RCC 7860 (cell line): ENCODE data around the gene SYDE2.
"Not testable (repeated sequence)": the region's sequence is repeated elsewhere in the genome, so short reads cannot be mapped to it uniquely, and the experiment has no call there.

Experiments
- DNase-seq: peaks from one replicate; pipeline ENCODE4 v3.0.0-alpha.2; 2015; ENCODE audit warnings: low spot score
- FAIRE-seq: peaks from 2 replicates; lab custom pipeline; 2012; peaks lifted over from hg19 to GRCh38; lab: Jason Lieb, UNC

The SYDE2 gene

DNA sequence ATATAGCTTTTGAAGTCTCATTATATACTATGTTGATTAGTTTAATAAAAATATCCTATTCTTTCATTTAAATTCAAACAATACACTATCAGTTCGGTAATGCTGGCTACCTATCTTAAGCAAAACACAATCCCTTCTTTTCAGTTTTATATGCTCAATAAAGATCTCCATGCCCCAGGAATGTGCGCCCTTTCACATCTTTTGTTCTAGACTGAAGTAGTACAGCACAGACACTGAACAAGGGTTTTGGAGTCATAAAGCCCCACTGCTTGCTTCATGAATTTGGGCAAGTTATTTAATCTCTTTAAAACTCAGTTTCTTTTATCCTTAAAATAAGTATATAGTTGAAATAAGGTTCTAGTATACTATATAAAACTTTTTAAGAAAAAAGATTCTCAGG is 22.4 kb downstream of the SYDE2 start:
- no peak for FAIRE-seq
- DNase-seq = no peak

- DNase-seq = no peak
- no peak for FAIRE-seq
Measured at GRCh38 chr1:85174503-85174902, 26.3 kb downstream of the SYDE2 start.

- FAIRE-seq (no peak), DNase-seq (no peak)
Measured at GRCh38 chr1:85172684-85173337, 28.0 kb downstream of the SYDE2 start.

GRCh38 chr1:85171721-85172120 is 29.1 kb downstream of the SYDE2 start:
- FAIRE-seq (no peak), DNase-seq (no peak)

GRCh38 chr1:85168884-85169283 is 31.9 kb downstream of the SYDE2 start:
- DNase-seq (no peak), FAIRE-seq (no peak)

DNA sequence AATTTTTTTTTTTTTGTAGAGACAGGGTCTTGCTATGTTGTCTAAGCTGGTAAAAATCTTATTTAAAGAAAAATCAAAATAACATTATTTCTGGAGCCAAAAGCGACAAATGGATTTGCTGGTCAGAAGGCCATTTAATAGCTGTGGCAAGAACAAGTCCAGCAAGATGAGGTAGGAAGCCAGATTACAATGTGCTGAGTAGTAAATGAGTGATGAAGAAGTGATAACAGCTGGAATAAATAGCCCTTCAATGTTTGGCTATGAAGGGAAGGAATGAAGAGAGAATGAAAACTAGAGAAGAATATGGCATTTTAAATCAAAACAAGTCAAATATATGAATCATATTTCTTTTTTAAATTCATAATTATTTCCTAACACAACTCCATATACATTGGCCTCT is 34.5 kb downstream of the SYDE2 start:
- no peak for DNase-seq
- no peak for FAIRE-seq

GRCh38 chr1:85158910-85159309 is 41.9 kb downstream of the SYDE2 start:
- DNase-seq = no peak
- FAIRE-seq = no peak

GRCh38 chr1:85157436-85157835 is 43.4 kb downstream of the SYDE2 start:
- no peak for DNase-seq
- peak; percentile 12 for FAIRE-seq

DNA sequence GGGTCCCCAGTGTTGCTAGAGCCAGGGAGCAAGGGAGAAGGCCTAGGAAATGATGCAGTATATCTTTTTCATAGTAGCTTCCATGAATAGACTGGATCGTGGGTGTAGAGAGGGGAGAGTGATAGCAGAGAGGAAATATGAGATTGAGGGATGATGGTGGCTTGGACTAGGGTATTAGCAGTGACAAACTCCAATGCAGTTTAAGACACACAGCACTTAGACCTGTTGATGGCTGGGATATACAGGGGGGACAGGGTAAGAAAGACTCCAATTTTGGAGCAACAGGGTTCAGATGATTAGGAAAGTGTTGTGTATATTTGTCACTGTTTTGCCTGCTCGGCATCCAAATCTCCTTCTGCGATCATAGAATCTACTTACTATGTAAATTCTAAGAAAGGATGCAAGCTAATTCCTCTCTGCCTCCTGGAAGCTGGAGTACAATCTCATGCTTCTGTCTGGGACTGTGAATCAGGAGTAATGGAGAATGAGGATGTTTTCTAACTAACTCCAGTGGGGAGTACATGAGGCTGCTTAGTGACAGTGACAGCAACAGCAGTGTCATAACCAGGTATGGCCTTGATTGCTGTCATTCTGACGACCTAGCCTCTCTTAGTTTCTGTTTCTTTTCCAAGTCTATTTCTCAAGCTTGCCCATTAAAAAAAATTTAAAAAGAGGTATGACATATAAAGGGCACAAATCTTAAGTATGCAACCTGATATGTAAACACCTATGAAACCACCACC is 47.5 kb downstream of the SYDE2 start:
- FAIRE-seq (no peak), DNase-seq (no peak)

DNA sequence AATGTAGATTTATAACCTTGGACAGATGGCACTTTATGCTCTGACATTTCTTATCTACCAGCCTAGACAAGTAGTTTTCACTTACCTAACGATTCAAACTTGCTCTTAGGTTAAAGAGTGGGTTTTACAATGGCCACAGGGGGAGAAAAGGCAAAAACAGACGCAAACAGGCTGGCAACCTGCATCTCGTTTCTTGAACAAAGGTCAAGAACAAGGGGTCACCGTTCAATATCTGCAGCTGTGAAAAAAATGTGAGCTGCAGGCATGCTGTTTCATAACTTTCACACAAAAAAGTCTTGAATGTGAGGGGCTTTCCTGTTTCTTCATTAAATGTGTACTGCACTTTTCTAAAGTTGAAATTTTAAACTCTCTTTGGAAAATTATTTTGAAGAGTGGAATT is 49.4 kb downstream of the SYDE2 start:
- FAIRE-seq = no peak
- DNase-seq = no peak

- FAIRE-seq = no peak
- DNase-seq = no peak
Measured at GRCh38 chr1:85149805-85150204, 51.0 kb downstream of the SYDE2 start.

DNA sequence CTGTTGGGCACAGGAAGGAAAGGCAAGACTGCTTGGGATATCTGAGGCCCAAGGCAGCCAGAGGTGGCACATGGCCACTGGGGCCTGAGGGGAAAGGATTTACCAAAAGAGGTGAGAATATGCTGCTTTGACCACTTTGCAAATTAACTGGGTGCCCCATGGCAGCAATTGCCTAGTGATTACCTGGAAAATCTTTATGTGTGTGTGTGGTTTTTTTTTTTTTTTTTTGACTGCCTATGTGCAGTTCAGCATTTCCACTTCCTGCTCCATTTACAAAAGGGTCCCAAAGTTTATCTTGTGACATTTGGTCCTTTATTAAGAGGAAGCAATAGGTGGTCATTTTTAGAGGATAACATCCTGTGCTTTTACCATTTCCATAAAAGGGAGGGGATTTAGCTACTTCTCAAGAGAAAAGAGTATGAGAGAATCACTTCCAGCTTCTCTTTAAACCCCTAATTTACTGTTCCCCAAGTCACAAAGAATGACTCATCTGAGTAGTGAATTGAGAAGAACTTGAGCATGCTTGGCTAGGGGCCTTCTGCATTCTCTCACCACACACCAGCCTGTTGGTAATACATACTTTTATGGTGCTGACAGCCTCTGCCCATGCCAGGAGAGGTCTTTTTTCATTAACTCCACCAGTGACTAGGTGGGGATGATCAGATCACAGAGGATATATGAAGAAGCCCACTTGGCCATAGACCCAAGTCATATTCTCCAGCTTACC is 52.1 kb downstream of the SYDE2 start:
- no peak for DNase-seq
- FAIRE-seq = no peak

GRCh38 chr1:85146972-85147359 is 53.9 kb downstream of the SYDE2 start:
- no peak for DNase-seq
- no peak for FAIRE-seq

- not testable (repeated sequence) for DNase-seq, FAIRE-seq
Measured at GRCh38 chr1:85146298-85146971, 54.4 kb downstream of the SYDE2 start.

DNA sequence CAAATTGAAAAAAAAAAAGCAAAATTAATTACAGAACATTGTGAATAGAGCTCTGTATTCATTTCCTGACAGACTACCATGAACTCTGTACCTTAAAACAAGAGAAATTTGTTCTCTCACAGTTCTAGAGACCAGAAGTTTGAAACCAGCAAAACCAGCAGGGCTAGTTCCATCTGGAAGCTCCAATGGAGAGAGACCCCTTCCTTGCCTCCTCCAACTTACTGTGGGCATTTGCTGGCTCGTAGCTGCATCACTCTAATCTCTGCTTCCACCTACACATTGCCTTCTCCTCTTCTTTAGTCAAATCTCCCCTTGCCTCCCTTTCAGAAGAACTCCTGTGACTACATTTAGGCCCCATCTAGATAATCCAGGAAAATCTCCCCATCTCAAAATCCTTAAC is 56.5 kb downstream of the SYDE2 start:
- no peak for DNase-seq
- no peak for FAIRE-seq

DNA sequence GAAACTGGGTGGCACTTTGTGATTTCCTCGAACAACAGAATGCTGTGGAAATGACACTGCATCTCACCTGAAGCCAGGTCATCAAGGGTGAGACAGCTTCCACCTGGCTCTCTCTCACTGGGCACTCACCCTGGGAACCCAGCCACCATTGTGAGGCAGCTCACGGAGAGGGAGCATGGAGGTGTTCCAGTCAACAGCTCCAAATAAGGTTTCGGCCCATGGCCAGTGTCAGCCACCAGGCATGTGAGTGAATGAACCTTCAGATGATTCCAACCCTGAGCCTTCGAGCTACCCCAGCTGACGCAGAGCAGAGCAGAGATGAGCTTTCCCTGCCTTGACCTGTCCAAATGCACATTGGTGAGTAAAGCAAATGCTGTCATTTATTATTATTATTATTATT is 58.1 kb downstream of the SYDE2 start:
- no peak for FAIRE-seq
- DNase-seq = no peak

DNA sequence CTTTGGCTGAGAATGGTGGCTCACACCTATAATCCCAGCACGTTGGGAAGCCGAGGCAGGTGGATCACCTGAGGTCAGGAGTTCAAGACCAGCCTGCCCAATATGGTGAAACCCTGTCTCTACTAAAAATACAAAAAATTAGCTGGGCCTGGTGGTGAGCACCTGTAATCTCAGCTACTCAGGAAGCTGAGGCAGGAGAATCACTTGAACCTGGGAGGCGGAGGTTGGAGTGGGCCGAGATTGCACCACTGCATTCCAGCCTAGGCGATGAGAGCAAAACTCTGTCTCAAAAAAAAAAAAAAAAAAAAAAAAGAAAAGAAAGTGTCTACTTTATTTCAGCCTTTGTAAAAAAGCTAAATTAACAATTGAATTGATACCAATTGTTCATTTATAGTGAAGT is 62.4 kb downstream of the SYDE2 start:
- FAIRE-seq, DNase-seq: not testable (repeated sequence)

DNA sequence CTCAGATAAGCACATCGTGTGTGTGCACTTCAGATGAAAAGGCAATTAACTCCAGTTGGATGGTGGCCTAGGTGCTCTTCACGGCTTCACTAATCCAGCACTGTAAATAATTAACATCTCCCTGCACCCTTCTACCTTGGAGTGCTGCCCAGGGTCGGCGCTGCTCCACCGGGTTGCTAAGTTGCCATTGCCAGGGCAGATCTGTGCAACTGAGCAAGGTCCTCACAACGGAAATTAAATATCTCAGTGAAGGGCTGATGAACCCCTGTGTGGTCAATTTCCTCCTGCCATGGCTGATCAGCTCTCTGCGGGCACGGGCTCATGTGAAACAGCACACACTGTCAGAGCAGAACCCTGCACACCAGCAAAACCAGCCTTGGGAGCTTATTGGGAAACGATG is 63.2 kb downstream of the SYDE2 start:
- DNase-seq (peak; percentile 77), FAIRE-seq (peak; percentile 95)

DNA sequence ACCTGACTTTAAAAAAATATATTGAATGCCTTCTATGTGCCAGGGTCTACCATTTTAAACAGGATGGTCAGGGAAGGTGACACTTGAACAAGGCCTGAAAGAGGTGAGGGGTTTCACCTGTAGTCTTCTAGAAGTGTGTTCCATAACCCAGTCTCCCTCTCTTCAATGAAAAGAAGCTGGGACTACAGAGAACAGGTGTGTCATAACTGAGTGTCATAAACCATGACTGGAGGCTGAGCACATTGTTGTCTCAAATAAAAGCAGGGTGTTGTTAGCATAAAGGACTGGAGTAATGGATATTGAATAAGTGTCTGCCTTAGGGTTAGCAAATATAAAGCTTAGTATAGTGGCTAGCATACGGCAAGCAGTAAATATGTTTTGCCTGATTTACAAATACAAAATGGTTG is 65.4 kb downstream of the SYDE2 start:
- FAIRE-seq (no peak), DNase-seq (no peak)

DNA sequence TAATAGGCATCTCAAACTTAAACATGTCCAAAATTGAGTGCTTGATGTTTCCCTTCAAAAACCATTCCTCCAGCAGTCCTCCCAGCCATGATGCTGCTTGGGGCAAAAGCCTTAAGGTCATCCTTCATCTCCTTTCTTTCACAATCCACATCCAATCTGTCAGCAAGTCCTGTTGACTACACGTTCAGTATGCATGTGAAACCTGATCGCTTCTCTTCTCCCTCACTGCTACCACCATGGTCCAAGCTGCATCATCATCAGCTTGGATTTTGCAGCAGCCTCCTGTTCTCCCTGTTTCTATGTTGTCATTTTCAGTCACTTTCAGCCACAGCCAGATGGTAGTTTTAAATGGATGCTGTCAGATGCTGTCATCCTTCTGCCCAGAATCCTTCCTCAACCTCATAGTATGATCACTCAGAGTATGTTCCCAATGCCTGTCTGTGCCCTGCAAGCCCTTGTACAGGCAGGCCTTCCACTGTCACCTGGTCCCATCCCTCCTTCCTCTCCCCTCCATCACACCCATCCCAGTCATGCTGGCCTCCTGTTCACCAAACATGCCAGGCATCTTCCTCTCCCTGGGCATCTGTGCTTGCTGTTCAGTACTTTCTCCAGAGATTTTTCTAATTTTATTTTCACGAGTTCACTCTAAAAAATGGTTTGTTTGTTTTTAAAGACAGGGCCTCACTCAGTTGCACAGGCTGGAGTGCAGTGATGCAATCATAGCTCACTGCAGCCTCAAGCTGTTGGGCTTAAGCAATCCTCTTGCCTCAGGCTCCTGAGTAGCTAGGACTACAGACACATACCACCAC is 66.0 kb downstream of the SYDE2 start:
- no peak for FAIRE-seq

More for the DNA sequence above, 66.0 kb downstream of the SYDE2 start:
- DNase-seq = no peak
